Epithelial cell of proximal tubule (primary cell): ENCODE data around the gene MEPE. TPM values are rescaled to one million over a fixed set of nuclear protein-coding genes. Genes with fewer than 3 reads are reported as not detected.

ENCODE experiments used
- DNase-seq: peaks from one replicate; pipeline ENCODE4 v3.0.0-alpha.2; 2011; ENCODE audit warnings: low read depth
- H3K4me3 ChIP-seq: 2 replicates; pipeline ENCODE4 v1.5.1; 2011; ENCODE audit warnings: low read depth, mild to moderate bottlenecking, low read length
- total RNA-seq: library from RNA; depleted of rRNA; stranded (reverse); fragments of >200 nt; gene quantifications from 2 replicates; pipeline ENCODE4 v1.2.3, GENCODE V29; 2015
- TF ChIP-seq, protein P1 (sequence below): conservative IDR thresholded peaks from 2 replicates; pipeline ENCODE4 v1.5.1; 2012; ENCODE audit warnings: low read depth, mild to moderate bottlenecking, low read length

Gene MEPE
- total RNA-seq, 1 donor from 2014 or later = not detected

DNA sequence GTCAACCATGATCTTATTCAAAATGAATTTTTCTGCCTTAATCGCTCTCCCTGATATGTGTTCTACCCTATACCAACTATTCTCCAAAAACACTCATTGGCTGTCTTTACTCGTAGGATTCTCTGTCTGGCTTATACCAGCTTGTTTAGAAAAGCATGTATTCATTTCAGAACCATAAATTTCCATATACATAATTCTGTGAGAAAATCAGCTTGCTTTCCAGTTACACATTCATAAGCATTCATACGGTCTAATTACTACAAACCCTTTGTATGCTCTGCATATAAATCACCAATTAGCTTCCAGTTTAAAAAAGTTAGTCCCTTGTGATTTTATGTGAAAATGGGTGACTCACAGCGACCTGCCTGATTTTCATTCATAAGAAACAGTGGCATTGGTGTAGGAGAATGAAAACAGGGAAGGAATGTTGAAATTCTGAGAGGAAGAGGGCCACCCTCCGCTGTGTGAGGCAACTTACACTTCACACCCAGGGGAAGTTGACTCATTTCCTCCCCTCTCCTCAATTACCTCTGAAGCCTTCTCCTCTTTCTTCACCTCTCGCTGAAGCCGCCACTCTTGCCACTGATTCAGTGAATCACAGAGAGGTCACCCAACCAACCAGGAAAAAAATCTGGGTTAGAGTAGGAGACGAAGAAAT is 63.3 kb downstream of the MEPE start:
- peak; percentile 91 for DNase-seq
- TF ChIP-seq, protein P1, sequence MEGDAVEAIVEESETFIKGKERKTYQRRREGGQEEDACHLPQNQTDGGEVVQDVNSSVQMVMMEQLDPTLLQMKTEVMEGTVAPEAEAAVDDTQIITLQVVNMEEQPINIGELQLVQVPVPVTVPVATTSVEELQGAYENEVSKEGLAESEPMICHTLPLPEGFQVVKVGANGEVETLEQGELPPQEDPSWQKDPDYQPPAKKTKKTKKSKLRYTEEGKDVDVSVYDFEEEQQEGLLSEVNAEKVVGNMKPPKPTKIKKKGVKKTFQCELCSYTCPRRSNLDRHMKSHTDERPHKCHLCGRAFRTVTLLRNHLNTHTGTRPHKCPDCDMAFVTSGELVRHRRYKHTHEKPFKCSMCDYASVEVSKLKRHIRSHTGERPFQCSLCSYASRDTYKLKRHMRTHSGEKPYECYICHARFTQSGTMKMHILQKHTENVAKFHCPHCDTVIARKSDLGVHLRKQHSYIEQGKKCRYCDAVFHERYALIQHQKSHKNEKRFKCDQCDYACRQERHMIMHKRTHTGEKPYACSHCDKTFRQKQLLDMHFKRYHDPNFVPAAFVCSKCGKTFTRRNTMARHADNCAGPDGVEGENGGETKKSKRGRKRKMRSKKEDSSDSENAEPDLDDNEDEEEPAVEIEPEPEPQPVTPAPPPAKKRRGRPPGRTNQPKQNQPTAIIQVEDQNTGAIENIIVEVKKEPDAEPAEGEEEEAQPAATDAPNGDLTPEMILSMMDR = no peak
- H3K4me3 ChIP-seq = no peak overlapping the region

Other genes with a start within 250 kb of the MEPE start
- gene DSPP, start 224.4 kb upstream of the MEPE start, total RNA-seq = not detected in 2 replicates
- gene DMP1, start 182.7 kb upstream of the MEPE start, total RNA-seq = not detected in 2 replicates
- not detected in 2 replicates for gene IBSP, start 33.4 kb upstream of the MEPE start, total RNA-seq
- 112 and 694 TPM in 2 replicates for gene SPP1, start 142.7 kb downstream of the MEPE start, total RNA-seq
- 14.1 and 14.7 TPM in 2 replicates for gene PKD2, start 174.7 kb downstream of the MEPE start, total RNA-seq